ENCODE measurements around the gene GPR78. TPM values are rescaled to one million over a fixed set of nuclear protein-coding genes. Genes with fewer than 3 reads are reported as not detected.

GPR78 gene
- total RNA-seq, 1 experiment from 2014 or later: 3.4 TPM

DNA sequence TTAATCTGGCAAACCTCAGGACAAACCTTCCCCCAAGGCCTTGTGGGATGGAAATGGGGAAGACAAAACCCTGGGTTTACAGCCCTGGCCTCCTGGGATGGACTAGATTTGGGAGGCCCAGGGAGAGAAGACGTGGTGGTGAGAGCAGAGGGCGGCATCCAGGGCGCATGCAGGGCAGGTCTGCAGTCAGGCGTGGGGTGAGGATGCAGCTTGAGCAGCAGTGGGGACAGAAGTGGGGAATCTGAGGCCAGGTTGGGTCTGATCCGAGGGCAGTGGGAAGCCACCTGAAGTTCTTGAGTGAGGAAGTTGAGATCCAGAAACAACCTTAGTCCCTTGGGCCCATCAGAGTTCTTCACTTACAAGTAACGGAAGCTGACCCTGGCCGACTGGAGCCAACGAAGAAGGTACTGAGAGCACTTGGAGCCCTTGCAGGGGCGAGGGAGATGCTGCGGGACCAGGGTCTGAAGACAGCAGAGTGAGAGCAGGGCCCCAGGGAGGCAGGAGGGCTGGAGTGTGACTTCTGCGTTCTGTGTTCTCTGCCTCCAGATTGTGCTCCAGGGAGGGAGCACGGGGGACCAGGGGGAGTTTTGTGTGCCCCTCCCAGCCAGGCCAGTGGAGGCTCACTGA lies 42.0 kb upstream of the GPR78 start:
- Histone ChIP-seq H3K9ac (ENCODE audit: extremely low read depth, insufficient read length, low read length) (no peak overlapping the region), H2BK12ac (ENCODE audit: insufficient read length, low read depth, low read length) (no peak overlapping the region), H3K23ac (ENCODE audit: insufficient read length, low read depth, low read length) (no peak overlapping the region), H2BK15ac (ENCODE audit: low read depth, low read length) (no peak overlapping the region), H3K4ac (ENCODE audit: low read depth, low read length) (no peak overlapping the region), H3K79me2 (ENCODE audit: insufficient read depth, low read length) (no peaks in the 10 kb centered on the region), H2AK5ac (ENCODE audit: insufficient read length, low read length) (no peak overlapping the region), H3K9me3 (ENCODE audit: control insufficient read depth, low read depth, low read length) (no peaks in the 10 kb centered on the region), H4K8ac (replicated peaks; ENCODE audit: insufficient read length, low read depth, low read length) (no peak overlapping the region), H3K79me1 (ENCODE audit: insufficient read depth, low read depth, low read length, poor library complexity, severe bottlenecking) (no peaks in the 10 kb centered on the region), H2AFZ (ENCODE audit: low read length) (no peak overlapping the region), H3K18ac (ENCODE audit: insufficient read length, low read depth, low read length) (no peak overlapping the region), H2BK5ac (ENCODE audit: insufficient read length, low read length) (no peak overlapping the region), H3K27ac (ENCODE audit: insufficient read length, low read depth, low read length) (no peak overlapping the region), H2BK120ac (ENCODE audit: low read depth, low read length, poor library complexity, severe bottlenecking) (no peak overlapping the region), H3K23me2 (ENCODE audit: insufficient read length, low read depth, low read length, poor library complexity, severe bottlenecking) (peaks cover 2% of the 10 kb centered on the region), H4K5ac (ENCODE audit: insufficient read length, low read depth, low read length) (no peak overlapping the region), H3K56ac (ENCODE audit: insufficient read length, low read depth, low read length) (no peak overlapping the region), H3K4me2 (ENCODE audit: insufficient read depth, insufficient read length, low read length) (no peak overlapping the region), H4K20me1 (ENCODE audit: control insufficient read depth, insufficient read depth, insufficient read length) (no peaks in the 10 kb centered on the region), H3T11ph (ENCODE audit: low read length) (no peak overlapping the region), H2BK20ac (ENCODE audit: low read depth, low read length, poor library complexity, severe bottlenecking) (no peak overlapping the region), H4K91ac (ENCODE audit: insufficient read length, low read depth, low read length) (no peak overlapping the region), H3K4me1 (ENCODE audit: insufficient read depth, low read length) (peaks cover 4% of the 10 kb centered on the region; the same call in 1 of the 2 replicates), H3K14ac (ENCODE audit: insufficient read depth, low read length) (no peak overlapping the region; the same call in 1 of the 2 replicates), H3K27me3 (ENCODE audit: insufficient read depth, low read length) (no peaks in the 10 kb centered on the region)
- Mint-ChIP-seq H3K27ac (peak overlapping the region in 1 of 3 experiments; percentile 27; a peak in 2 of 7 replicates), H3K36me3 (ENCODE audit: insufficient read depth in 1 of 3, low read depth in 3 of 3) (peaks cover 0 to 10% (median 7%) of the 10 kb centered on the region in 3 experiments; a peak in 4 of 7 replicates), H3K27me3 (ENCODE audit: low read depth) (no peaks in the 10 kb centered on the region), H3K4me3 (no peak overlapping the region), H3K9me3 (peaks cover 5 to 9% of the 10 kb centered on the region in 2 experiments; a peak in 4 of 5 replicates), H3K4me1 (peaks cover 26 to 28% of the 10 kb centered on the region in 2 experiments)
- TF ChIP-seq, protein P1, sequence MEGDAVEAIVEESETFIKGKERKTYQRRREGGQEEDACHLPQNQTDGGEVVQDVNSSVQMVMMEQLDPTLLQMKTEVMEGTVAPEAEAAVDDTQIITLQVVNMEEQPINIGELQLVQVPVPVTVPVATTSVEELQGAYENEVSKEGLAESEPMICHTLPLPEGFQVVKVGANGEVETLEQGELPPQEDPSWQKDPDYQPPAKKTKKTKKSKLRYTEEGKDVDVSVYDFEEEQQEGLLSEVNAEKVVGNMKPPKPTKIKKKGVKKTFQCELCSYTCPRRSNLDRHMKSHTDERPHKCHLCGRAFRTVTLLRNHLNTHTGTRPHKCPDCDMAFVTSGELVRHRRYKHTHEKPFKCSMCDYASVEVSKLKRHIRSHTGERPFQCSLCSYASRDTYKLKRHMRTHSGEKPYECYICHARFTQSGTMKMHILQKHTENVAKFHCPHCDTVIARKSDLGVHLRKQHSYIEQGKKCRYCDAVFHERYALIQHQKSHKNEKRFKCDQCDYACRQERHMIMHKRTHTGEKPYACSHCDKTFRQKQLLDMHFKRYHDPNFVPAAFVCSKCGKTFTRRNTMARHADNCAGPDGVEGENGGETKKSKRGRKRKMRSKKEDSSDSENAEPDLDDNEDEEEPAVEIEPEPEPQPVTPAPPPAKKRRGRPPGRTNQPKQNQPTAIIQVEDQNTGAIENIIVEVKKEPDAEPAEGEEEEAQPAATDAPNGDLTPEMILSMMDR (conservative IDR thresholded peaks at IDR 0.05): no peak
- DNase-seq: no peak
- no CpG with 5 or more reads among the region's 12 CpGs for WGBS (ENCODE audit: extremely low coverage, insufficient read length, low lambda C conversion rate)
